NCI-H1092 (cell line): ENCODE data around the gene ATAD2B.

Experiments
- DNase-seq: peaks from one replicate; lab custom pipeline; 2025; lab: John Stamatoyannopoulos, UW

Gene ATAD2B

GRCh38 chr2:23912054-23912453, 14.9 kb downstream of the ATAD2B start:
- no peak for DNase-seq

- DNase-seq, result no peak
Measured at GRCh38 chr2:23905155-23905554, 21.8 kb downstream of the ATAD2B start.

- DNase-seq, result no peak
Measured at GRCh38 chr2:23904692-23905091, 22.2 kb downstream of the ATAD2B start.

GRCh38 chr2:23904215-23904614, 22.7 kb downstream of the ATAD2B start:
- no peak for DNase-seq

- no peak for DNase-seq
Measured at GRCh38 chr2:23903034-23903433, 23.9 kb downstream of the ATAD2B start.

GRCh38 chr2:23901966-23902846, 24.7 kb downstream of the ATAD2B start:
- DNase-seq, result no peak

GRCh38 chr2:23900541-23901322, 26.2 kb downstream of the ATAD2B start:
- DNase-seq, result no peak

GRCh38 chr2:23900133-23900532, 26.8 kb downstream of the ATAD2B start:
- DNase-seq, result no peak

- no peak for DNase-seq
Measured at GRCh38 chr2:23871206-23871605, 55.7 kb downstream of the ATAD2B start.

GRCh38 chr2:23867449-23867848, 59.5 kb downstream of the ATAD2B start:
- DNase-seq, result no peak

- DNase-seq, result no peak
Measured at GRCh38 chr2:23862716-23863426, 64.1 kb downstream of the ATAD2B start.

GRCh38 chr2:23861952-23862351, 65.0 kb downstream of the ATAD2B start:
- DNase-seq, result no peak

- no peak for DNase-seq
Measured at GRCh38 chr2:23859983-23860382, 66.9 kb downstream of the ATAD2B start.

GRCh38 chr2:23859234-23859633, 67.7 kb downstream of the ATAD2B start:
- DNase-seq, result no peak

GRCh38 chr2:23850564-23851256, 76.2 kb downstream of the ATAD2B start:
- DNase-seq, result no peak

- DNase-seq, result no peak
Measured at GRCh38 chr2:23844905-23845304, 82.0 kb downstream of the ATAD2B start.

GRCh38 chr2:23843051-23843976, 83.6 kb downstream of the ATAD2B start:
- no peak for DNase-seq

- DNase-seq, result no peak
Measured at GRCh38 chr2:23839919-23840578, 86.9 kb downstream of the ATAD2B start.

- no peak for DNase-seq
Measured at GRCh38 chr2:23838996-23839395, 87.9 kb downstream of the ATAD2B start.

- DNase-seq, result no peak
Measured at GRCh38 chr2:23838581-23838980, 88.3 kb downstream of the ATAD2B start.
